KMS-11 (cell line): ENCODE results near the gene ASPSCR1.

Experiments
- H2AFZ ChIP-seq: fragments of 200-600 bp; sonication (generic); 2 replicates; pipeline ENCODE4 v1.6.1; 2016; ENCODE audit warnings: antibody characterized with exemption, mixed run types, low read depth
- H3K27ac ChIP-seq: fragments of 200-600 bp; sonication (generic); 2 replicates; pipeline ENCODE4 v1.6.1; 2016; ENCODE audit warnings: mild to moderate bottlenecking, mixed run types
- H3K27me3 ChIP-seq: fragments of 200-600 bp; sonication (generic); 2 replicates; pipeline ENCODE4 v1.6.1; 2017; ENCODE audit warnings: mild to moderate bottlenecking, low read depth, mixed run types, moderate library complexity; ENCODE audit not compliant: insufficient read depth
- H3K36me3 ChIP-seq: fragments of 200-600 bp; sonication (generic); 2 replicates; pipeline ENCODE4 v1.6.1; 2017; ENCODE audit warnings: mild to moderate bottlenecking, mixed run types; ENCODE audit not compliant: insufficient read depth
- H3K4me1 ChIP-seq: fragments of 200-600 bp; sonication (generic); 2 replicates; pipeline ENCODE4 v1.6.1; 2016; ENCODE audit warnings: mild to moderate bottlenecking, low read depth, mixed run types; ENCODE audit not compliant: poor library complexity, severe bottlenecking
- H3K4me2 ChIP-seq: fragments of 200-600 bp; sonication (generic); 2 replicates; pipeline ENCODE4 v1.7.0; 2016; ENCODE audit warnings: mild to moderate bottlenecking, mixed run types
- H3K4me3 ChIP-seq: fragments of 200-600 bp; sonication (generic); IDR thresholded peaks from 2 replicates; pipeline ENCODE4 v1.6.1; 2017; ENCODE audit warnings: low read depth, low read length, mixed read lengths; ENCODE audit not compliant: insufficient read depth
- H3K79me2 ChIP-seq: fragments of 200-600 bp; sonication (generic); 2 replicates; pipeline ENCODE4 v1.6.1; 2016; ENCODE audit warnings: low read depth, mixed run types; ENCODE audit not compliant: insufficient read depth
- H3K9ac ChIP-seq: fragments of 200-600 bp; sonication (generic); 2 replicates; pipeline ENCODE4 v1.6.1; 2016; ENCODE audit warnings: mild to moderate bottlenecking, mixed run types
- H4K20me1 ChIP-seq: fragments of 200-600 bp; sonication (generic); 2 replicates; pipeline ENCODE4 v1.6.1; 2016; ENCODE audit warnings: mild to moderate bottlenecking, mixed run types; ENCODE audit not compliant: insufficient read depth
- CTCF ChIP-seq: fragments of 200-600 bp; sonication (generic); conservative IDR thresholded peaks from 2 replicates; pipeline ENCODE4 v1.6.1; 2017; ENCODE audit warnings: low read depth, mild to moderate bottlenecking, antibody characterized with exemption, low read length, moderate library complexity, mixed read lengths

Gene ASPSCR1

GRCh38 chr17:82021107-82021899 is 43.9 kb downstream of the ASPSCR1 start:
- Histone ChIP-seq H3K27ac (no peak overlapping the region), H3K79me2 (peaks cover 6% of the 10 kb centered on the region; the same call in 1 of the 2 replicates), H3K4me2 (peak overlapping the region; percentile 56), H3K4me1 (peaks cover 6% of the 10 kb centered on the region), H3K9ac (peak overlapping the region; percentile 75; the same call in 1 of the 2 replicates), H3K36me3 (no peaks in the 10 kb centered on the region), H3K4me3 (no peak overlapping the region), H2AFZ (no peak overlapping the region), H4K20me1 (no peaks in the 10 kb centered on the region), H3K27me3 (no peaks in the 10 kb centered on the region)
- peak; percentile 74 for TF ChIP-seq CTCF

DNA sequence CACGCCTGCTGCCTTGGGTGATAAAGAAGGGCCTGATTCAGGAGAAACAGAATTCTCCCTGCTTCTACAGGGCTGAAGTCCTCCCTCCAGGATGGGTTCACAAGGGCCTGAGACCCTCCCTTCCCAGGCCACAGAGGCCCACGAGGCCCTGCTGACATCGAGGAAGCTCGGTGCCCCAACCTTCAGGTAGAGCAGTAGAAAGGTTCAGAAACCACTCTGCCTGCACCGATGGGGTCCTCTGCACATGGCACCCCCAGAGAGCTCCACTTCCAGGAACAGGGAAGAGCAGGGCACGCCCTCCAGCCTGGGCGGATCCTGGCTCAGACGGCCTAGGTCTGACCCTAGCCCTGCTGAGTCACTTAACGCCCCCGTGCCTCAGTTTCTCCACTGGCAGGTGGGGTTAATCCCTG is 44.5 kb downstream of the ASPSCR1 start:
- Histone ChIP-seq H3K9ac (peak overlapping the region; percentile 75), H3K4me3 (no peak overlapping the region), H3K4me1 (peaks cover 6% of the 10 kb centered on the region), H4K20me1 (no peaks in the 10 kb centered on the region), H3K27ac (peak overlapping the region; percentile 26; the same call in 1 of the 2 replicates), H2AFZ (peak overlapping the region; percentile 80; the same call in 1 of the 2 replicates), H3K36me3 (no peaks in the 10 kb centered on the region), H3K27me3 (no peaks in the 10 kb centered on the region), H3K79me2 (peaks cover 6% of the 10 kb centered on the region; the same call in 1 of the 2 replicates), H3K4me2 (peak overlapping the region; percentile 56)
- no peak for TF ChIP-seq CTCF

DNA sequence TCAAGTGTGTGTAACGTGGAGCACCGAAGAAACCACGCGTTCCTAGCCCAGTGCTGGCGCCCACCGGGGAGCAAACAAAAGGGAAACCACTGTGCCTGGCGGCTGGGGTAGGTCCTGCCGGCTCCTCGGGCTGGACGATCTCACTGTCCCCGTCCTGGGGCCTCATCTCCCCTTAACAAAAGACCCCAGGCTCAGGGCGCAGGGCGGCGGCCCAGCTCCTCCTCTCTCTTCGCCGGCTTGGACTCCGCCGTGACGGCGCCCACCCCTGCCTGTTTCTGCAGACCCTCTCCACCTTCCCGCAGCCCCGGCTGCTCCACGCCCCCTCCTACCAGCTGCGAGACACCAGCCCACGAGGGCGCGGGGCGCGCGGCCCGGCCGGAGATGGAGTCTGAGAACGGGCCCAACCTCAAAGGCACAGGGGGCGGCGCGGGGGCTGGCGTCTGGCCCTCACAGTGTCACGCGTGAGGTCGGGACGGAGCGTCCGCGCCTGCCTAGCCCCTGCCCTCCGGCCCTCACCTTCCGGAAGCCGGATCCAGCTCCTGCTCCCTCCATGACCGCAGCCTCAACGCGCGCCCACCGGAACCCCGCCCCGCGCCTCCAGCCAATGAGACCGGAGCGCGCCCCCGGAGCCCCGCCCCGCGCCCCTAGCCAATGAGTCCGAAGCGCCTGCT is 45.0 kb downstream of the ASPSCR1 start, which contains the start of gene CENPX:
CENPX (minus strand) TSS at position 569 of the 671 bp plus-strand sequence; CDS start at position 552, 17 bp downstream.
- H2AFZ ChIP-seq = peak within 1 kb of the TSS; percentile 80
- TF ChIP-seq CTCF = no peak
- peaks cover 6% of the 10 kb centered on the region for H3K4me1 ChIP-seq
- peak within 1 kb of the TSS; percentile 75 for H3K9ac ChIP-seq
- H4K20me1 ChIP-seq = no peaks in the 10 kb centered on the region
- H3K27ac ChIP-seq = peak within 1 kb of the TSS; percentile 26
- peak within 1 kb of the TSS; percentile 22 for H3K4me3 ChIP-seq
- no peaks in the 10 kb centered on the region for H3K27me3 ChIP-seq
- peaks cover 6% of the 10 kb centered on the region; the same call in 1 of the 2 replicates for H3K79me2 ChIP-seq
- peak within 1 kb of the TSS; percentile 84 for H3K4me2 ChIP-seq
- H3K36me3 ChIP-seq = no peaks in the 10 kb centered on the region

GRCh38 chr17:82022981-82023446 is 45.6 kb downstream of the ASPSCR1 start, which contains the start of gene LRRC45:
Gene LRRC45, plus strand, starts transcription at chr17:82023305. Its CDS starts 339 bp downstream, at chr17:82023644.
- peak within 1 kb of the TSS; percentile 84 for H3K4me2 ChIP-seq
- H4K20me1 ChIP-seq = no peaks in the 10 kb centered on the region
- H3K9ac ChIP-seq = peak within 1 kb of the TSS; percentile 75
- no peak for TF ChIP-seq CTCF
- peak within 1 kb of the TSS; percentile 22 for H3K4me3 ChIP-seq
- H3K27me3 ChIP-seq = no peaks in the 10 kb centered on the region
- no peaks in the 10 kb centered on the region for H3K36me3 ChIP-seq
- peaks cover 6% of the 10 kb centered on the region for H3K4me1 ChIP-seq
- H3K27ac ChIP-seq = peak within 1 kb of the TSS; percentile 26
- peak within 1 kb of the TSS; percentile 80 for H2AFZ ChIP-seq
- H3K79me2 ChIP-seq = peaks cover 6% of the 10 kb centered on the region; the same call in 1 of the 2 replicates
